GM21717 (cell line): Measurements from ENCODE around the gene CUEDC1.
A peak's percentile ranks its signal among the peaks of the same experiment; 100 is the strongest.

Experiments used
- ATAC-seq: cut with Tn5 transposase; IDR thresholded peaks from one replicate; pipeline ENCODE4 v1.9.1; 2021; ENCODE audit warnings: mild to moderate bottlenecking, moderate library complexity; ENCODE audit not compliant: unreplicated experiment

Gene CUEDC1

DNA sequence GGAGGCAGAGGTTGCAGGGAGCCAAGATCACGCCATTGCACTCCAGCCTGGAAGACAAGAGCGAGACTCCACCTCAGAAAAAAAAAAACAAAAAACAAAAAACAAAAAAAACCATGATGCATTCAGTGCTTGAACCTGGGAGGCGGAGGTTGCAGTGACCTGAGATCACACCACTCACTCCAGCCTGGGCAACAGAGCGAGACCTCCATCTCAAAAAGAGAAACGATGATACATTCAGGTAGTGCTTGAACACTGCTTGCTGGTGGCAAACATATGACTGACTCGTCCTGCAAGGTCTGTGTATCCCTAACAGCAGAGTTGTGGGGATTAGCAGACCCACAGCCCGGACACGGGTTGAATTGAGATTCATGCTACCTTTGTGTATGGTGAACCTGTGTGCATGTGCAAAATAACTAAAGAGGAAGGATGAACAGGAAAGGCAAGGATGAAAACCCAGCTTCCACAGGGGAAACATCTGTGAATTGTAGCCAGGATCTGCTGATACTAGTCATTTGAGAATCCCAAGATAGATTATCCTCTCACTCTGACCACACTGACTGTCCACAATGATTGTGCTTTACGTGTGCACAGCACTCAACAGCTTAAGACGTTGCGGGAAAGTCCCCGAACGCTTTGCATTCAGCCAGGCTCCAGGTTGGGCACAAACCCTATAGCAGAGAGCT lies 53.0 kb downstream of the CUEDC1 start:
- ATAC-seq, result peak; percentile 66

DNA sequence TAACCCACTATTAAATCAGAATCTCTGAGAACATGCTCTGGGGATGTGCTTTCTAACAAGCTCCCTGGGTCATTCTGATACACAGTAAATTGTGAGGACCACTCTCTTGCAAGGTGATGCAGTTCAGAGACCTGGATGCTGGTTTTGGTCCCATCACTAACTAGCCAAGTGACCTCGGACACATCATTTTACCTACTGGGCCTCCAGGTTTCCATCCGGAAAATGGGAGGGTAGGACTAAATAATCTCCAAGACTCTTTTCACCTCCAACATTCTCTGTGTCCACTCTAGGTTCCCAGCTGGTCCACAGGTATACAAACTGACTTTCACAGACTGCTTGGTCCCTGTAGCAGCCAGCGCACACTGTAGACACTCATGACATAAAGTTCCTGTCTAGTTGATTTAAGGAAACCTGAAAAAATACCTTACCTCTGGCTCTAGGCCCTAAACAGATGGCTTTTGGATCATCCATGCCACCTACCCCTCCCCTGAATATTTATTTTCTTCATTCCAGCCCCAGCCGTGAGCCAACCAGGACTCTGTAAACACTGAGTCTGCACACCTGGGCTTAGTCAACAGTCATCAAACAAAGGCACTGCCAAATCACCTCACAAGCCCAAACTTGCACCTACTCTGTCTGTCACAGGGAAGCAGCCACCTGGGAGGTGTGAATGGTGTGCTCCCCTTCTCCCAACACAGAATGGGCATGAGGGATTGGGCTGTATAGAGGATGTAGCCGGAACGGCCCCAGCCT lies 54.0 kb downstream of the CUEDC1 start:
- no peak for ATAC-seq

- ATAC-seq, result no peak
These were observed 55.4 kb downstream of the CUEDC1 start for GRCh38 chr17:57899822-57900221.

DNA sequence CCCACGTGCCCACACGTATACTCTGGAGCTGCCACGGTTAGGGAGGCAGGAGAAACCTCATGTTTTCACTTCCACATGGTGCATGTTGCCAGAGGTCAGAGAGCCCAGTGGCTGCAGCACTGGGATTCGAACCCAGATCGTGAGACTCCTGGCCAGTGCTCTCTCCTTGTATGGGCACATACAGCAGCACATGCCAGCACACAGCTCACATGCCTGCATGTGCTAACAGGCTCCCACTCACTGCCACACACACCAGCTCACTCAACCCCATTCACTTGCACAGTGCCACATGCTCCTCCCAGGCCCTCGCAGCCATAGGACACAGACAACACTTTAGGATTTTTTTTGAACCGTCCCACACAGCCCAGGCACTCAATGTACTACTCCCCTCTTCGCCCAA lies 55.8 kb downstream of the CUEDC1 start:
- no peak for ATAC-seq

DNA sequence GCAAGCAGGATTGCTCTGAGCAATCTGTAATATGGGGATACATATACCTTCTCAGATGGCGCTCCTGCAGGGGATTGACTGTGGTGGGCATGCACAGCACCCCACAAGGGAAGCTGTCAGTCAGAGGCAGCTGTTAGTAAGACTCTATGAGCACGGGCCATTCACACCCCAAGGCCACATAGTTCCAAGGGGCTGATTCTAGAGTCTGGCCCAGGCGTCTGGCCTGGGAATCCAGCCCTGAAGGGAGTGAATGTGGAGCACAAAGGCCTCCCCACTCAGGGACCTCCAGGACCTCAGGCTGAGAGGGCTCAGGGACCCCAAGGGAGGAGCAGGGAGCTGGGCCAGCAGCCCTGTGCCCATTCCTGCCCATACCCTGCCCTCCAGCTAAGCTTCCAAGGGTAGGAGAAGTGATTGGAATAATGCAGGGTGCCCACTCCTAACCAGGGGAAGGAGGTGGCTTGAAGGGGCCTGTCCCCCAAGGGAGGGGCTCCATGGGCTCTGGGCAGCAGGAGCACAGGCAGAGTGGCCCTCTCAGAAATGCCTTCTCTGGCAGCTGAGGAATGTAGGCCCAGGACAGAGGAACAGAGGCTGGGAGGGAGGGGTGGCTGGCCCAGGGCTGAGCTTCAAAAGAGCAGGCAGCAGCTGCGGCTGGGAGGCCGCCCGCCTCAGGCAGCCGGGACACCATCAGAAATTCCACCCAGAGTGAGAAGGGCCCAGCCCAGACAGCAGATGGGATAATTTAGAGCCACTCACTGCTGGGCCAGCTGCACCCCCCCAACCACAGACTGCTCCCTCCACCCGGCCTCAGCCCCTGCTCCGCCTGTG lies 56.5 kb downstream of the CUEDC1 start:
- no peak for ATAC-seq

DNA sequence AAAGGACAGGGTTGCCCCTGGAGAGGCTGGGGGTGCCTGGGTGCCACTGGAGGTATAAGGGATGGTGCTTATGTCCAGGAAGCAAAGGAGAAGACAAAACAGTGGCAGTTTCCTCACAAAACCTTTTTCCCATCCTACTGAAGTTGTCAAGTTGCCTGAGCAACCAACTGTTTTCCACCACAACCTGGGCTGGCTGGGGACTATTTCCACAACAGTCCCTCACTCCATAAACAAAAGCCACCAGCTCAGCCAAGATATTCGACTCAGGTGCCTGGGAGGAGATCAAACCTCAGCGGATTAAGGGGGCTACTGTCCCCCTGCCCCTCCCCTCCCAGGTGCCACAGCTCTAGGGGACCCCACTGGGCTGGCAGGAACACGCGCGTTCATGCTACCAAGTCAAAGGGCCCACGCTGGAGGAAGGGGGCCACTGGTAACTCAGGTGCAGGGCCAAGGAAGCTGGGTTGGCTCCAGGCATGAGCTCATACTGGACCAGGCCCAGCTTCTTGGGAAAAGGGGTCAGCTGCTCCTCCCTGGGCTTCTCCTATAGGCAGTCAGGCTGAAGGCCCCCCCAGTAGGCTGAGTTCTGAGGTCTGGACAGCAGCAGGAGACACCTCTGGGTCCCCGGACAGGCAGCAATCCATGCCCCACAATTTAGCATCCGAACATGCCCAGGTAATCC lies 59.7 kb downstream of the CUEDC1 start:
- no peak for ATAC-seq

GRCh38 chr17:57894848-57895247 lies 60.4 kb downstream of the CUEDC1 start:
- no peak for ATAC-seq

DNA sequence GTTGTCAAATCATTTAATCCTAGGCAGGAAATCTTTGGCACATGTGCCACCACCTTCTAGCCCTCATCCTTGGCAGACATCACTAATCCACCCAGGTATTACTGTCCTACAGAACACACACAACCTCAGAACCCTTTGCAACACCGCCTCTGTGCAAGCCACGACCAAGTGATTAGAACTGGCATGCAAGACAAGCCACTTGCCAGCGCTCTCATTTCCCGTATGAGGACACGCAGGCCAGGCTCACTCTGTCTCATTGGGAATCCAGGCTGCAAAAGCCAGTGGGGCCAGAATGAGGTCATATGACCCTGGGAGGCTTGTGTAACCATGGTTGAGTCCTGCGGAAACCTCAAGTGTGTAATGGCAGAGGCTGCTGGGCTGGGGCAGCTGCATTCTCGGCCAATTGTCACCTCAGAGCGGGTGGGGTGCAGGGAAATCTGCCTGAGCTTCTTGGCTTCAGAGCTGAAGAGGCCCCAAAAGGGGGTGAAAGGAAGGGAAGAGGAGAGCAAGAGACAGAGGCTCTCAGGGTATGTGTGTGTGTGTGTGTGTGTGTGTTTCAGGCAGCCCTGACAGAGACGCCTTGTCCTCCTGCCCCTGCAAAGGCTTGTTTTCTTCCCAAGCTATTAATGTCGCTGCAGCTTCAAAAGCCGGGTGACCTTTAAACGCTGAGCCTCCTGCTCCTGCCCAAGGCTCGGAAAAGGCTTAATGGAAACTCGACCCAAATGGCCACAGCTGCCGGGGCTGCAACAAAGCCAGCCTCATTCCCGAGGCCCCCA lies 62.2 kb downstream of the CUEDC1 start:
- ATAC-seq, result no peak

GRCh38 chr17:57892146-57892819 lies 62.9 kb downstream of the CUEDC1 start:
- ATAC-seq, result no peak

- no peak for ATAC-seq
These were observed 64.4 kb downstream of the CUEDC1 start for GRCh38 chr17:57890857-57891232.

GRCh38 chr17:57889892-57890856 lies 65.0 kb downstream of the CUEDC1 start:
- no peak for ATAC-seq

- no peak for ATAC-seq
These were observed 66.0 kb downstream of the CUEDC1 start for GRCh38 chr17:57889252-57889651.

DNA sequence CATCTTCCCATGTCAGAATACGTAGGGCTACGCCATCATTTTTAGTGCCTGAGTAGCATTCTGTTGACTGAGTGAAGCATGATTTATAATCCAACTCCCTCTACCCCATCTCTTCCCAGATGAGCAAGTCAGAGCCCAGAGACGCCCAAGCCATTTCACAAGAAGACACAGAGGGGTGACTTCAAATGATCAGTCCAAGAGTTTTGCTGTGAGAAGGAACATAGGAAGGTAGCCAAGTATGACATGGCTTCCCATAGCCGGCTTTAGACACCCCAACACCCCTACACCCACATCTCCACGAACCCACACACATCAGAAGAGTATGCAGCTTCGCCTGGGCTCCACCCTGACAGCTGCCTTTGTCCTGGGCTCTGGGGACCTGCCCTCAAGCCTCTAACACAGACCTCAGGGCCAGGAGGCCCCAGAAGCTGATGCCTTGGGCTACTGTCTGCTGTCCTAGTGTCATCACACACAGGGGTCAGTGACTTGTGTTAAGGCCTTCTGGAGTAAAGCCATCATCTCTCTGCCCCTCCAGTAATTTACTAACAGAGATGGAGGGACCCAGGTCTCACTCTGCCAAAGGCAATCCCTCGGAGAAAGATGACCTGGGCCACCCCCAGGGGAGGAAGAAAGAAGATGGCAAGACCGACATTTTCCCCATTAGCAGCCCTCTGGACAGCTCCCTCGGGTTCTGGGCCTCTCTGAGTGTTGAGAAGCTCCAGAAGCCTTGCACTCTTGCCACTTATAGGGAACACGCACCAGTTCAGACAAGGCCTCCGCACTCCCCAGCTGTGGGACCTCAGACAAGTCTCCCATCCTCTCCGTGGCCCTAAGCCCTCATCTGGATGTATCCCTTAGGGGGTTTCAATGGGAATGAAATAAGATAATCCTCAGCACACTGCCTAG lies 66.6 kb downstream of the CUEDC1 start:
- ATAC-seq, result no peak

- no peak for ATAC-seq
These were observed 68.1 kb downstream of the CUEDC1 start for GRCh38 chr17:57887161-57887560.

DNA sequence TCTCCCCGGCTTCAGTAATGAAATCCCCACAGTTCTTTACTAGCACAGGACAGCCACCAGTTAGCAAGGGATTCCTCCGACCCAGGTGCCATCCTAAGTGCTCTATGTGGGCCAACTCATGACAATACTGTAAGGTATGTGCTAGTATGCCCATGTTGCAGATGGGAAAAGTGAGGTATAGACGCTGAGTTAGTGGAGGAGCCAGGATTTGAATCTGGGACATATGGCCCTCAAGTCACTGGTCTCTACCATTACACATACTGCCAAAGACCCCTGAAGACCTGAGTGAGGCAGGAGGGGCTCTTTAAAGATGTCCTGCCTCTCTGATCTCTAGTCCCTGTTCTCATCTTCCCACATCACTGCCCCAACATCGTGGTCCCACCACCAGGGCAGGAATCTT lies 69.2 kb downstream of the CUEDC1 start:
- no peak for ATAC-seq

GRCh38 chr17:57885148-57885915 lies 69.9 kb downstream of the CUEDC1 start:
- ATAC-seq, result no peak

DNA sequence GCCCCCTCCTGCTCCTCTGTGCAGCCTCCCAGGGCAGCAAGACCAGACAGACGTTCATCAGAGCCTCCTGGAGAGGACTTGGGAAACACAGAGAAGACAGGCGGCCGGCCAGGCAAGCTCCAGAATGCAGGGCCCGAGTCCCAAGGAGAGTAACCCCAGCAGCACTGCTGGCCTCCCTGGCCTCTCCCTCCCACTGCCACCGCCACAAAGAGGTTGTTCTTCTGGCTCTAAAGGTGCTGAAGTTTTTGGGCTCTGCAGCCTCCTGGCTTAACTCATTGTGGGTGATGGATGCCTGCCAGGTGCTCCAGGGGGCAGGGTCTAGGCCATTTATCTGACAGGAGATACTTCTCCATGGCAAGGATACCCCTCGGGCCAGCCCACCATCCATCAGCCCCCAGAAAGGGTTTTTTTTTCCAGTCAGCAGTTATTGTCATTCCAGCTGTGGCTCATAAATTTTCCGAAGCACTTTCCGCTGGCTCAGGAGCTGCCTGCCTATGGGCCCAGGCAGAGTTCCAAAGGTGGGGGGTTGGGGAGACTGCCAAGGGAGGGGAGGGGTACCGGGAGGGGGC lies 73.3 kb downstream of the CUEDC1 start:
- no peak for ATAC-seq
